H9 (cell line): ENCODE results near the gene TUBB2A. TPM values are rescaled to one million over a fixed set of nuclear protein-coding genes. Genes with fewer than 3 reads are reported as not detected.

Experiments
- DNase-seq: peaks from one replicate; pipeline ENCODE4 v3.0.0-alpha.2; 2017
- H2AFZ ChIP-seq: one replicate; pipeline ENCODE4 v1.6.1; 2013; ENCODE audit warnings: mild to moderate bottlenecking, low read length, control low read depth, moderate library complexity
- H2AK5ac ChIP-seq: 2 replicates; pipeline ENCODE4 v1.6.1; 2013; ENCODE audit warnings: low read length, control low read depth, mixed read lengths; ENCODE audit not compliant: insufficient read length
- H2BK120ac ChIP-seq: one replicate; pipeline ENCODE4 v1.6.1; 2013; ENCODE audit warnings: low read depth, mild to moderate bottlenecking, low read length, control low read depth, inconsistent platforms; ENCODE audit not compliant: poor library complexity, severe bottlenecking
- H2BK12ac ChIP-seq: 2 replicates; pipeline ENCODE4 v1.6.1; 2013; ENCODE audit warnings: low read length, control low read depth, mixed read lengths, low read depth; ENCODE audit not compliant: insufficient read length
- H2BK15ac ChIP-seq: 2 replicates; pipeline ENCODE4 v1.6.1; 2013; ENCODE audit warnings: low read depth, low read length, control low read depth
- H2BK20ac ChIP-seq: one replicate; pipeline ENCODE4 v1.6.1; 2013; ENCODE audit warnings: low read depth, mild to moderate bottlenecking, low read length, control low read depth, inconsistent platforms; ENCODE audit not compliant: poor library complexity, severe bottlenecking
- H2BK5ac ChIP-seq: 2 replicates; pipeline ENCODE4 v1.6.1; 2013; ENCODE audit warnings: low read length, control low read depth, mixed read lengths; ENCODE audit not compliant: insufficient read length
- H3K14ac ChIP-seq: 2 replicates; pipeline ENCODE4 v1.6.1; 2013; ENCODE audit warnings: low read length, control low read depth; ENCODE audit not compliant: insufficient read depth
- H3K18ac ChIP-seq: 2 replicates; pipeline ENCODE4 v1.6.1; 2013; ENCODE audit warnings: low read depth, mild to moderate bottlenecking, mixed read lengths, low read length, control low read depth; ENCODE audit not compliant: insufficient read length
- H3K23ac ChIP-seq: 2 replicates; pipeline ENCODE4 v1.6.1; 2013; ENCODE audit warnings: low read length, control low read depth, mixed read lengths, low read depth; ENCODE audit not compliant: insufficient read length
- H3K23me2 ChIP-seq: 2 replicates; pipeline ENCODE4 v1.6.1; 2013; ENCODE audit warnings: low read depth, mild to moderate bottlenecking, mixed read lengths, low read length, control low read depth; ENCODE audit not compliant: insufficient read length, poor library complexity, severe bottlenecking
- H3K27ac ChIP-seq: 2 replicates; pipeline ENCODE4 v1.5.1; 2013; ENCODE audit warnings: low read length, control low read depth, mixed read lengths, low read depth; ENCODE audit not compliant: insufficient read length
- H3K27me3 ChIP-seq: 2 replicates; pipeline ENCODE4 v1.6.1; 2013; ENCODE audit warnings: low read length, control low read depth, inconsistent platforms; ENCODE audit not compliant: insufficient read depth
- H3K4ac ChIP-seq: 2 replicates; pipeline ENCODE4 v1.6.1; 2013; ENCODE audit warnings: low read depth, mild to moderate bottlenecking, control low read depth, inconsistent platforms, low read length, moderate library complexity
- H3K4me1 ChIP-seq: 2 replicates; pipeline ENCODE4 v1.6.1; 2013; ENCODE audit warnings: low read length, control low read depth, inconsistent platforms; ENCODE audit not compliant: insufficient read depth
- H3K4me2 ChIP-seq: 2 replicates; pipeline ENCODE4 v1.6.1; 2013; ENCODE audit warnings: low read length, control low read depth, mixed read lengths; ENCODE audit not compliant: insufficient read length, insufficient read depth
- H3K56ac ChIP-seq: 2 replicates; pipeline ENCODE4 v1.6.1; 2013; ENCODE audit warnings: low read depth, mild to moderate bottlenecking, mixed read lengths, low read length, control low read depth; ENCODE audit not compliant: insufficient read length
- H3K79me1 ChIP-seq: 2 replicates; pipeline ENCODE4 v1.6.1; 2013; ENCODE audit warnings: low read depth, mild to moderate bottlenecking, moderate library complexity, low read length, control low read depth, inconsistent platforms; ENCODE audit not compliant: insufficient read depth, poor library complexity, severe bottlenecking
- H3K79me2 ChIP-seq: 2 replicates; pipeline ENCODE4 v1.6.1; 2013; ENCODE audit warnings: low read length, control low read depth, inconsistent platforms; ENCODE audit not compliant: insufficient read depth
- H3K9ac ChIP-seq: 2 replicates; pipeline ENCODE4 v1.6.1; 2013; ENCODE audit warnings: low read length, control low read depth, mixed read lengths; ENCODE audit not compliant: insufficient read length; ENCODE audit errors: extremely low read depth
- H3K9me3 ChIP-seq: one replicate; pipeline ENCODE4 v1.6.1; 2013; ENCODE audit warnings: low read depth, low read length, inconsistent platforms; ENCODE audit not compliant: control insufficient read depth
- H3T11ph ChIP-seq: one replicate; pipeline ENCODE4 v1.6.1; 2013; ENCODE audit warnings: mild to moderate bottlenecking, low read length, control low read depth, inconsistent platforms
- H4K20me1 ChIP-seq: one replicate; pipeline ENCODE4 v1.6.1; 2013; ENCODE audit not compliant: control insufficient read depth, insufficient read length, insufficient read depth
- H4K5ac ChIP-seq: 2 replicates; pipeline ENCODE4 v1.6.1; 2013; ENCODE audit warnings: low read depth, mild to moderate bottlenecking, mixed read lengths, low read length, control low read depth; ENCODE audit not compliant: insufficient read length
- H4K8ac ChIP-seq: replicated peaks from 2 replicates; pipeline ENCODE4 v1.6.1; 2013; ENCODE audit warnings: low read length, control low read depth, mixed read lengths, low read depth; ENCODE audit not compliant: insufficient read length
- H4K91ac ChIP-seq: 2 replicates; pipeline ENCODE4 v1.6.1; 2013; ENCODE audit warnings: low read depth, mild to moderate bottlenecking, moderate library complexity, mixed read lengths, low read length, control low read depth; ENCODE audit not compliant: insufficient read length
- H3K27ac Mint-ChIP-seq, 3 experiments: 2 replicates in 2 of 3; 3 replicates in 1 of 3; pipeline ENCODE4 v1.8.0; 2020 to 2021; ENCODE audit warnings: mixed read lengths in 3 of 3, mild to moderate bottlenecking in 1 of 3, moderate library complexity in 1 of 3
- H3K27me3 Mint-ChIP-seq: 2 replicates; pipeline ENCODE4 v1.8.0; 2021; ENCODE audit warnings: low read depth, mild to moderate bottlenecking, moderate library complexity, mixed read lengths
- H3K36me3 Mint-ChIP-seq, 3 experiments: 2 replicates in 2 of 3; 3 replicates in 1 of 3; pipeline ENCODE4 v1.8.0; 2020 to 2021; ENCODE audit warnings: low read depth in 3 of 3, mixed read lengths in 3 of 3; ENCODE audit not compliant: insufficient read depth in 1 of 3
- H3K4me1 Mint-ChIP-seq, 2 experiments: 2 replicates each; pipeline ENCODE4 v1.8.0; 2020; ENCODE audit warnings: mixed read lengths in 2 of 2
- H3K4me3 Mint-ChIP-seq, 2 experiments: 2 replicates in 1 of 2; 3 replicates in 1 of 2; pipeline ENCODE4 v1.8.0; 2020 to 2021; ENCODE audit warnings: mild to moderate bottlenecking in 2 of 2, mixed read lengths in 2 of 2, moderate library complexity in 1 of 2
- H3K9me3 Mint-ChIP-seq, 2 experiments: 2 replicates in 1 of 2; 3 replicates in 1 of 2; pipeline ENCODE4 v1.8.0; 2020; ENCODE audit warnings: mild to moderate bottlenecking in 2 of 2, mixed read lengths in 2 of 2, moderate library complexity in 1 of 2
- WGBS: extraction: QIAGEN DNeasy Blood & Tissue Kit; methylation state at CpG from one replicate; pipeline ENCODE4 v1.1.7; 2013; ENCODE audit warnings: missing lambda C conversion rate, low lambda C conversion rate, mixed read lengths; ENCODE audit not compliant: insufficient read length; ENCODE audit errors: extremely low coverage; 5-methylcytosine and 5-hydroxymethylcytosine counted together
- long read RNA-seq: library from polyadenylated mRNA; unstranded; transcript quantifications from one replicate; pipeline ENCODE4 v2.0.0, GENCODE V29; 2020
- total RNA-seq: library from RNA; stranded (reverse); gene quantifications from 2 replicates; pipeline ENCODE4 v1.2.1, GENCODE V29; 2021
- TF ChIP-seq, protein P1 (sequence below): fragments of 200-600 bp; sonication (generic); conservative IDR thresholded peaks from 3 replicates; pipeline ENCODE4 v1.8.0; 2021; ENCODE audit warnings: antibody characterized with exemption, mild to moderate bottlenecking

The TUBB2A gene
- total RNA-seq = 258 and 268 TPM in 2 replicates
- long read RNA-seq, transcript TUBB2A-201 (4 exons, 1,595 nt) = major isoform, 1,326 of 1,390 reads
- long read RNA-seq, transcript TUBB2A-202 (4 exons, 817 nt) = minor isoform, 31 of 1,390 reads
- long read RNA-seq, partial matches to known transcripts = 12 of 1,390 reads
- long read RNA-seq, other reads (novel, unspliced or antisense) = 21 of 1,390 reads

DNA sequence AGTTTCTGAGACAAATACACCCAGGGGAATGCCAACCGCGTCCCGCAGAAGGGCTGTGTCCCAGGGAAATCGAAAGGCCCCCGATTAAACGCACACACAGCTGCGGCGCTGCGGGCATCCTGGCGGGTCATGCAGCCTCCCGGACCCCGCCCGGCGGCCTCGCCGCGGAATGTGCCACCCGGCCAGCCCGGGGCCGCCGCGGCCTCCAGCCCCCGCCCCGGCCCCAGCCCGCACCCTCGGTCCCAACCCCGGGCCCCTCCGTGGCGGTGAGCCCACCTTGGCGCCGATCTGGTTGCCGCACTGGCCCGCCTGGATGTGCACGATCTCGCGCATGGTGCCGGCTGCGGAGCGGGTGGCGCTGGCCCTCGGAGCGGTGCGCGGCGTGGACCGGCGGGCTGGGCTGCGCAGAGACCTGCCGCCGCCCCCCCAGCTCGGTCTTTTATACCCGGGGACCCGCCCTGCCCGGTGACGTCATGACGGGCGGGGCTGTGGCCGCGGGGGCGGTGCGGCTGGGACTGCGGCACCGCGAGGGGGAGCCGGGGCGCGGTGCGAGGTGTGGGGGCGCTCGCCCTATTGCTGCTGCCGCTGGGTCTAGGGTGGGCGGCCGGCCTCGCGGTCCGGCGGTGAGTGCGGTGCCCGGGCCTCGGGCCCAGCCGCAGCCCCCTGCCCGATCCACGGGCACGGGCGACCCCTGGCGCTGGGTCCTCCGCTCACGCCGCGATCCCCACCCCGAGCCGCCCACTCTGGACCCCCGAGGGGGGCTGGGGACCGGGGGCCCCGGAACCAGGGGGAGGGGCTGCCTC lies at the start of gene TUBB2A:
Gene TUBB2A, minus strand, starts transcription at position 414 of the 803 bp plus-strand sequence. Its CDS starts 81 bp downstream, at position 333.
- H3K4ac ChIP-seq = no peak within 1 kb of the TSS

More for the DNA sequence above, at the start of gene TUBB2A:
- Histone ChIP-seq H3K27me3 (no peaks in the 10 kb centered on the region), H2AK5ac (no peak within 1 kb of the TSS), H3K4me1 (peaks cover 10% of the 10 kb centered on the region), H2AFZ (no peak within 1 kb of the TSS), H2BK15ac (no peak within 1 kb of the TSS), H3K4me2 (peak within 1 kb of the TSS; percentile 96), H3K14ac (no peak within 1 kb of the TSS; the same call in none of the 2 replicates), H3K27ac (no peak within 1 kb of the TSS), H2BK5ac (no peak within 1 kb of the TSS), H4K20me1 (no peaks in the 10 kb centered on the region), H2BK120ac (no peak within 1 kb of the TSS), H4K8ac (no peak within 1 kb of the TSS), H2BK12ac (no peak within 1 kb of the TSS), H3K23me2 (peaks cover 16% of the 10 kb centered on the region), H4K5ac (no peak within 1 kb of the TSS), H3T11ph (no peak within 1 kb of the TSS), H2BK20ac (no peak within 1 kb of the TSS), H3K23ac (no peak within 1 kb of the TSS), H4K91ac (no peak within 1 kb of the TSS), H3K18ac (peak within 1 kb of the TSS; percentile 72), H3K79me1 (no peaks in the 10 kb centered on the region), H3K9ac (peak within 1 kb of the TSS; percentile 28), H3K9me3 (no peaks in the 10 kb centered on the region), H3K79me2 (peaks cover 5% of the 10 kb centered on the region; the same call in 1 of the 2 replicates), H3K56ac (no peak within 1 kb of the TSS)
- DNase-seq = peak; percentile 78
- WGBS = no CpG with 5 or more reads among the region's 95 CpGs
- H3K4me3 Mint-ChIP-seq = peak within 1 kb of the TSS; percentile 92 to 94
- no peaks in the 10 kb centered on the region; a peak in 1 of 5 replicates for H3K9me3 Mint-ChIP-seq
- H3K4me1 Mint-ChIP-seq = peaks cover 34 to 40% of the 10 kb centered on the region in 2 experiments
- TF ChIP-seq, protein P1, sequence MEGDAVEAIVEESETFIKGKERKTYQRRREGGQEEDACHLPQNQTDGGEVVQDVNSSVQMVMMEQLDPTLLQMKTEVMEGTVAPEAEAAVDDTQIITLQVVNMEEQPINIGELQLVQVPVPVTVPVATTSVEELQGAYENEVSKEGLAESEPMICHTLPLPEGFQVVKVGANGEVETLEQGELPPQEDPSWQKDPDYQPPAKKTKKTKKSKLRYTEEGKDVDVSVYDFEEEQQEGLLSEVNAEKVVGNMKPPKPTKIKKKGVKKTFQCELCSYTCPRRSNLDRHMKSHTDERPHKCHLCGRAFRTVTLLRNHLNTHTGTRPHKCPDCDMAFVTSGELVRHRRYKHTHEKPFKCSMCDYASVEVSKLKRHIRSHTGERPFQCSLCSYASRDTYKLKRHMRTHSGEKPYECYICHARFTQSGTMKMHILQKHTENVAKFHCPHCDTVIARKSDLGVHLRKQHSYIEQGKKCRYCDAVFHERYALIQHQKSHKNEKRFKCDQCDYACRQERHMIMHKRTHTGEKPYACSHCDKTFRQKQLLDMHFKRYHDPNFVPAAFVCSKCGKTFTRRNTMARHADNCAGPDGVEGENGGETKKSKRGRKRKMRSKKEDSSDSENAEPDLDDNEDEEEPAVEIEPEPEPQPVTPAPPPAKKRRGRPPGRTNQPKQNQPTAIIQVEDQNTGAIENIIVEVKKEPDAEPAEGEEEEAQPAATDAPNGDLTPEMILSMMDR = peak; percentile 61
- H3K36me3 Mint-ChIP-seq = peaks cover 17 to 33% (median 26%) of the 10 kb centered on the region in 3 experiments; a peak in 6 of 7 replicates
- H3K27ac Mint-ChIP-seq = peak within 1 kb of the TSS in 2 of 3 experiments; percentile 87 to 91; a peak in 4 of 7 replicates
- H3K27me3 Mint-ChIP-seq = no peaks in the 10 kb centered on the region; the same call in 1 of the 2 replicates
